ENCODE measurements around the gene GALNT12. TPM values are rescaled to one million over a fixed set of nuclear protein-coding genes. Genes with fewer than 3 reads are reported as not detected.

The GALNT12 gene
- total RNA-seq, 2 experiments from 2014 or later = 10.2 to 12.7 TPM

DNA sequence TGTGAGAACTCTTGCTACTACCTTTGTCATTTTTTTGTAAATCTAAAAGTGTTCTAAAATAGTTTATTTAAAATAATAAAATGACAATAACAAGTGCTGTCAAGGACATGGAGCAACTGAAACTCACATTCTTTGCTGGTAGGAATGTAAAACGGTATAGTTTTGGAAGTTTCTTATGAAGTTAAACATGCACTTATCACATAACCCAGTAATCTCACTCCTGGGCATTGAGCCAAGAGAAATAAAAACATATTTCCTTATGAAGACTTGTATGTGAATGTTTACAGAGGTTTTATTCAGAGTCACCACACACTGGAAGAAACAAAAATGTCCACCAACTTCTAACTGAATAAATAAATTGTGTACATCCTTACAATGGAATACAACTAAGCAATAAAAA, 90.3 kb downstream of the GALNT12 start:
- Mint-ChIP-seq H3K4me3 (no peak overlapping the region), H3K9me3 (ENCODE audit: low read depth) (peaks cover 4% of the 10 kb centered on the region), H3K4me1 (peaks cover 4% of the 10 kb centered on the region), H3K27me3 (peaks cover 17% of the 10 kb centered on the region), H3K36me3 (ENCODE audit: low read depth) (no peaks in the 10 kb centered on the region), H3K27ac (no peak overlapping the region)
- DNase-seq (no peak), ATAC-seq (no peak)
- intact Hi-C loops (cut with DNase I, micrococcal nuclease) = no loop called here
- ChIA-PET CTCF (no interaction called here), POLR2A (no interaction called here)

DNA sequence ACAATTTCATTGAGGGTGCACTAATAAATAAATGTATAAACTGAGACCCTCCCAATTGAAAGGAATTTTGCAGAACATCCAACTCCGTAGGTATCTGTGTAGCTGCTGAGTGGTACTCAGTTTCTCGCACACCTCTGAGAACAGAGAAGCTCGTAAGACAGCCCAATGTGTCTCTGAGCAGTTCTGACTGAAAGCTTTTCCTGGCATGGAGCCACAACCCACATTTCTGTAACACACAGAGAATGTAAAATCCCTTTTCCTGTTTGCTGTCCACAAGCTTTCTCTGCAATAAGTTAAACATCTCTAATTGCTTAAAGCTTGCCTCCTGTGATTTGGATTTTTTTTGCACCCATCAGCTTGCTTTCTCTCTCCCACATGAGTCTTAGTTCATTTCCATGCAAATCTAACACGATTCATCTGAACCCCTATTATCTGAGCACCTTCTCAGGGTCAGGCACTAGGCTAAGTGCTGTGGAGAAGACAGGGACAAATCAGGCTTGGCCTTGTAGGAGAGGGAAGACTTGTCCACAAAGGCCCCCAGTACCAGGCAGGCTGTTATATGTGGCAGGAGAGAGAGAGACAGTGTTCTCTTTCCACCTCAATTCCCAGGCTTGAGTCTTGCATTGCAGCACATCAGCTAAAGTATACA, 92.1 kb downstream of the GALNT12 start:
- Mint-ChIP-seq H3K4me3 (no peak overlapping the region), H3K27ac (no peak overlapping the region), H3K27me3 (peaks cover 21% of the 10 kb centered on the region), H3K4me1 (peaks cover 4% of the 10 kb centered on the region), H3K36me3 (ENCODE audit: low read depth) (no peaks in the 10 kb centered on the region), H3K9me3 (ENCODE audit: low read depth) (peaks cover 4% of the 10 kb centered on the region)
- peak; percentile 38 for DNase-seq
- CTCF ChIA-PET = interaction anchor here (0.6 to 1.4 kb wide), 5 partner anchors 17 to 365 kb away, joined by 3 to 4 read pairs (median 3); no protein-coding TSS in a partner anchor
- ATAC-seq = no peak
- POLR2A ChIA-PET = interaction anchor here (0.6 kb wide), 1 partner anchor 390 kb away, joined by 5 read pairs; no protein-coding TSS in a partner anchor
- intact Hi-C loops (cut with DNase I, micrococcal nuclease) = no loop called here

Other genes with a start within 250 kb of the GALNT12 start
- gene GABBR2, start 98.7 kb upstream of the GALNT12 start, total RNA-seq = not detected
- 10 to 100 TPM; 15.8 to 17.4 TPM for gene ANKS6, start 11.1 kb upstream of the GALNT12 start, total RNA-seq
- gene COL15A1, start 136.2 kb downstream of the GALNT12 start, total RNA-seq = not detected